GM10266 (cell line): ENCODE data around the gene FAM149B1.

Experiments used
- DNase-seq: peaks from one replicate; pipeline ENCODE4 v3.0.0; 2012; ENCODE audit errors: extremely low spot score
- TF ChIP-seq, protein P1 (sequence below): IDR thresholded peaks from 2 replicates; pipeline ENCODE4 v1.5.1; 2012; ENCODE audit warnings: mild to moderate bottlenecking, low read depth; ENCODE audit not compliant: control insufficient read depth, insufficient read depth; ENCODE audit errors: missing control alignments

The FAM149B1 gene

DNA sequence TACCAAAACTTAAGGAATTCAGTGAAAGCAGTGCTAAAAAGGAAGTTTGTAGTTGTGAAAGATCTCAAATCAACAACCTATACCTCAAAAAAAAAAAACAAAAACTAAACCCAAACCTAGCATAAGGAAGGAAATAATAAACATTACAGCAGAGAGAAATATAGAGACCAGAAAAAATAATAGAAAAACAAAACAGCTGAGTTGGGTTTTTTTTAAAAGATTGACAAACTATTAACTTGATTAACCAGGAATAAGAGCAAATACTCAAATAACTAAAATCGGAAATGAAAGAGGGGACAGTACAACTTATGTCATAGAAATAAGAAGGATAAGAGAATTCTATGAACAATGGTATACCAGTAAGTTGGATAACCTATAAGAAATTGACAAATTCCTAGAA, 6.8 kb upstream of the FAM149B1 start:
- TF ChIP-seq, protein P1, sequence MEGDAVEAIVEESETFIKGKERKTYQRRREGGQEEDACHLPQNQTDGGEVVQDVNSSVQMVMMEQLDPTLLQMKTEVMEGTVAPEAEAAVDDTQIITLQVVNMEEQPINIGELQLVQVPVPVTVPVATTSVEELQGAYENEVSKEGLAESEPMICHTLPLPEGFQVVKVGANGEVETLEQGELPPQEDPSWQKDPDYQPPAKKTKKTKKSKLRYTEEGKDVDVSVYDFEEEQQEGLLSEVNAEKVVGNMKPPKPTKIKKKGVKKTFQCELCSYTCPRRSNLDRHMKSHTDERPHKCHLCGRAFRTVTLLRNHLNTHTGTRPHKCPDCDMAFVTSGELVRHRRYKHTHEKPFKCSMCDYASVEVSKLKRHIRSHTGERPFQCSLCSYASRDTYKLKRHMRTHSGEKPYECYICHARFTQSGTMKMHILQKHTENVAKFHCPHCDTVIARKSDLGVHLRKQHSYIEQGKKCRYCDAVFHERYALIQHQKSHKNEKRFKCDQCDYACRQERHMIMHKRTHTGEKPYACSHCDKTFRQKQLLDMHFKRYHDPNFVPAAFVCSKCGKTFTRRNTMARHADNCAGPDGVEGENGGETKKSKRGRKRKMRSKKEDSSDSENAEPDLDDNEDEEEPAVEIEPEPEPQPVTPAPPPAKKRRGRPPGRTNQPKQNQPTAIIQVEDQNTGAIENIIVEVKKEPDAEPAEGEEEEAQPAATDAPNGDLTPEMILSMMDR, result no peak
- no peak for DNase-seq

DNA sequence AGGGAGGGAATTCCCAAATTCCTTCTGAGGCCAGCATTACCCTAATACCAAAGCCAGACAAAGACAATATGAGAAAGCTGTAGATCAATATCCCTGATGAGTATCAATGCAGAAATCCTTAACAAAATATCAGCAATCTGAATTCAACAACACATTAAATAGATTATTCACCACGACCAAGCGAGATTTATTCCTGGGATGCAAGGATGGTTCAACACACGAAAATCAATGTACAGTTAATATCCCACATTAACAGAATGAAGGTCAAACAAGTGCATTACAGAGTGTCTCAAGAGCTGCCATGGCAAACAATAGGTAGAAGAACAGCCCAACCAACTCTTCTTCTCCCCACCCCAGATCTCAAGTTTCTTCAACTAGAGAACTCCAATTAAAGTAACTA, 6.3 kb upstream of the FAM149B1 start:
- TF ChIP-seq, protein P1, result no peak
- no peak for DNase-seq

DNA sequence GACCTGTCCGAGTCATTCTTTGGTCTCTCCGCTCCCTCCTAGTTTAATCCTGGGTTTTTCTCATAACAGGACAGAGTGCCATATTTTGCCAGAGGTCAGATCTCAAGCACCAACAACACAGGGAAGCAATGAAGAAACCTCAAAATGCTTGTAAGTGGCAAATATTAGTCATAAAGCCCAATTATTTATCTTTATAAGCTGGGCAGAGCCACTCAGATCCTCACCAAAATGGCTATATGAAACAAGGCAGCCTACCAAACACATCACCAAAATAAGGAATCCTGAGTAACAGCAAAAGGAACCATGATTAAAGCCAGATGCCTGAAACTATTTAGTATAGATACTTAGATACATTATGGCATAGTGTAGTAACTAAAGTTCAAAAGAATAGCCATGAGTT, 4.8 kb upstream of the FAM149B1 start:
- TF ChIP-seq, protein P1, result no peak

DNA sequence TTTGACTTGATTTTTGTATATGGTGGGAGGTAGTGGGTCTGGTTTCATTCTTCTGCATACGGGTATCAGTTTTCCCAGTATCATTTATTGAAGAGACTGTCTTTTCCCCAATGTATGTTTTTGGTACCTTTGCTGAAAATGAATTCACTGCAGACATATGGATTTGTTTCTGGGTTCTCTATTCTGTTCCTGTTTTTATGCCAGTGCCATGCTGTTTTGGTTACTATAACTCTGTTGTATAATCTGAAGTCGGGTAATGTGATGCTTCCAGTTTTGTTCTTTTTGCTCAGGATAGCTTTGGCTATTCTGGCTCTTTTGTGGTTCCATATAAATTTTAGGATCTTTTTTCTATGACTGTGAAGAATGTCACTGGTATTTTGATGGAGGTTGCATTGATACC, 947 bp upstream of the FAM149B1 start:
- TF ChIP-seq, protein P1, result no peak
- no peak for DNase-seq

More for the DNA sequence above, 4.8 kb upstream of the FAM149B1 start:
- DNase-seq, result no peak

DNA sequence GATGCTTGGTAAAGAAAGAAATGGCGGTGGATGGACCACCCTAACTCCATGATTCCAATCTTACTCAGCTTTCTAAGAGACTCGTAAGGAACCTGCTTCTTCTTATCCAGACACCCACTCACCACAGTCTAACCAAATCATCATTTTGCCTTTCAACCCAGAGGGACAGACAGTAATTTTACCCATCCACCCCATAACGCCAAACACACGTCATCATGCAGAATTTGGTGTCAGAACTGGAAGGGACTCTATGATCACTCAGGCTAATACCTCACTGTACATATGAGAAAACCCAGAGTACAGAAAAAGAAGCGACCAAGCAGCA, 499 bp upstream of the FAM149B1 start:
- TF ChIP-seq, protein P1, result no peak
- no peak for DNase-seq

DNA sequence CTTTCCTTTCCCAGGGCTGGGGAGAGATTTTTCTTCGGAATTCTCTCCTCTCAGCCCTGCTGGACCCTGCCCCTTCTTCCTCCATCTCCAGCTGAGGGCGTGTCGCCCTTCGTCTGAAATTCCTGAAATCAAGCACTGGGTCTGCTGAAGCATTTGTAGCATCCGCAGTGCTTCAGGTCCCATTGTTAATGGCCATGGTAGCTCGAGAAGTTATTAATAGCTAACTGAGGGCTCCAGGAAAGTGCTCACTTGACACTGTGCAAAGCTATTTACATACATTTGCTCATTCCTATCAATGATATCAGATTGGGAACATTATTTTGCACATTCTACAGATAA, 515 bp downstream of the FAM149B1 start:
- peak; percentile 41 for DNase-seq

DNA sequence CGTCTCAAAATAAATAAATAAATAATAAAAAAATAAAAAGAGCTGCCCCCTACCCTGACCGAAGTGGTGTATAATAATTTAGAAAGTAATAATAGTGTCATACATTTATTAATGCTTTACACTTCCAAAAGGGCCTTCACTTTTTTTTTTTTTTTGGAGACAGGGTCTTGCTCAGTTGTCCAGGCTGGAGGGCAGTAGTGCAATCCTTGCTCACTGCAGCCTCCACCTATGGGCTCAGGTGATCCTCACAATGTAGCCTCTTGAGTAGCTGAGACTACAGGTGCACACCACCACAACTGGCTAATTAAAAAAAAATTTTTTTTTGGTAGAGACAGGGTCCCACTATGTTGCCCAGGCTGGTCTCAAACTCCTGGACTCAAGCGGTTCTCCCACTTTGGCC, 1.4 kb downstream of the FAM149B1 start:
- TF ChIP-seq, protein P1, result no peak
- no peak for DNase-seq

More for the DNA sequence above, 515 bp downstream of the FAM149B1 start:
- TF ChIP-seq, protein P1, result no peak

DNA sequence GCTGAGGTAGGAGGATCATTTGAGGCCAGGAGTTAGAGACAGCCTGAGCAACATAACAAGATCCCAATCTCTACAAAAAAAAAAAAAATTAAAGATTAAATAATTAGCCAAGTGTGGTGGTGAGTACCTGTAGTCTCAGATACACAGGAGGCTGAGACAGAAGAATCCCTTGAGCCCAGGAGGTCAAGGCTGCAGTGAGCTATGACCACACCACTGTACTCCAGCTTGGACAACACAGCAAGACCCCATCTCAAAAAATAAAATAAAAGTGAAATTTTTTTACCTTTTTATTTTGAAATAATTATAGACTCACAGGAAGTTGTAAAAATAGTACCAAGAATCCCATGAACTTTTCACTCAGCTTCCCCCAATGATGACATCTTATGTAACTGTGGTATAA, 4.9 kb downstream of the FAM149B1 start:
- TF ChIP-seq, protein P1, result no peak
- no peak for DNase-seq
